NCI-H2196 treated with DMSO at 0.1 percent for 48 hours (cell line): ENCODE measurements around the gene RERE.
A peak's percentile ranks its signal among the peaks of the same experiment; 100 is the strongest.

Source experiments
- DNase-seq: peaks from one replicate; lab custom pipeline; 2025; ENCODE audit not compliant: unreplicated experiment; lab: John Stamatoyannopoulos, UW

Gene RERE

DNA sequence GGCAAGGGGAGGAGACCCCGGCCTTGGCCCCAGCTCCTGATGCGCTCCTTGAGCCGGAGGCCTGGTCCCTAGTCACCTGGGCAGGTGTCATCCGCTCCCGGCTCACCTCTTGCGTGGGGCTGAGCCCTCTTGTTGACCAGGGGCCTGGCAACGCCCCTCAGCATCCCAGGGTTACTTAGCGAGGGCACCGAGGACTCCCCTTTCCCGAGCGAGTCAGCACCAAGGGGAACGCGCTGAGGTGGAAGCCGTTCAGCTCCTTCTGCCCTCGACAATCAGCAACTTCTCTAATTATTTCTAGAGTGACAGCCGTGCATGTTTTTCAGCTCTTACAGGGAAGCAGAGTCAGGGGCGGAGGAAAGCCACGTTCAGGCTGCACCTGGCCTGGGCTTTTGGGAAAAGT is 499.0 kb downstream of the RERE start:
- DNase-seq = no peak

DNA sequence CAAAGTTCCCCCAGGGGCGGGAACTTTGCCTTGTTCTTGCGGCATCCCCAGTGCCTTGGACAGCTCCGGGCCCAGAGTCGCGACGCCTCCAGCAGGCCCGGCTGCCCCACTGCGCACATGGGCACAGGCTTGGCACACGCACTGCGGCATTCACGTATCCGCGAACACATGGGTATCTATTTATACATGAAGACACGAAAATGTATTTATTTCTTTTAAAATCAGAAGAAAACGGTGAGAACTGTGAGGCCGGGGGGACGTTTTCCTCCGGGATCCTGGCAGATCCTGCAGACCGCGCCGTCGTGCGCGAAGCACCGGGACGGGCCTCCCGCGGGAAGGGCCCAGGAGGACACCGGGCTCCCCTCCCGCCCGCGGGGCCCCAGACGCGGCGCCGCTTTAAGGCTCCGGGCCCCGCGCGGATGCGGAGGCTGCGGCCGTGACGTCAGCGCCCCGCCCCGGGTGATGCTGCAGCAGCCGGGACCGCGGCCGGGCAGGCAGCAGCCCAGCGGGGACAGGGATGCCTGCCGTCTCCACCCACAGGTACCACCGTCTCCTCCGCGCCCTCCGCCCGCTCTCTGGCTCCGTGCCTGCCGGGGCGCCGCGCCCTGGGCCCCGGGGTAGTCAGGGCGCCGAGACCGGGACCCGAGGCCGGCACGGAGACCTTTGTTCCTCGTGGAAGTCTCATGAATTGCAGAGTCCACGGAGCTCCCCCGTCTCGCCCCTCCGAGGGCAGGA is 499.6 kb downstream of the RERE start, which contains the start of gene SLC45A1:
Gene SLC45A1 (plus strand): TSS at position 468 of the 735 bp plus-strand sequence. CDS start 6,216 bp downstream, outside the sequence.
- peak; percentile 16 for DNase-seq

DNA sequence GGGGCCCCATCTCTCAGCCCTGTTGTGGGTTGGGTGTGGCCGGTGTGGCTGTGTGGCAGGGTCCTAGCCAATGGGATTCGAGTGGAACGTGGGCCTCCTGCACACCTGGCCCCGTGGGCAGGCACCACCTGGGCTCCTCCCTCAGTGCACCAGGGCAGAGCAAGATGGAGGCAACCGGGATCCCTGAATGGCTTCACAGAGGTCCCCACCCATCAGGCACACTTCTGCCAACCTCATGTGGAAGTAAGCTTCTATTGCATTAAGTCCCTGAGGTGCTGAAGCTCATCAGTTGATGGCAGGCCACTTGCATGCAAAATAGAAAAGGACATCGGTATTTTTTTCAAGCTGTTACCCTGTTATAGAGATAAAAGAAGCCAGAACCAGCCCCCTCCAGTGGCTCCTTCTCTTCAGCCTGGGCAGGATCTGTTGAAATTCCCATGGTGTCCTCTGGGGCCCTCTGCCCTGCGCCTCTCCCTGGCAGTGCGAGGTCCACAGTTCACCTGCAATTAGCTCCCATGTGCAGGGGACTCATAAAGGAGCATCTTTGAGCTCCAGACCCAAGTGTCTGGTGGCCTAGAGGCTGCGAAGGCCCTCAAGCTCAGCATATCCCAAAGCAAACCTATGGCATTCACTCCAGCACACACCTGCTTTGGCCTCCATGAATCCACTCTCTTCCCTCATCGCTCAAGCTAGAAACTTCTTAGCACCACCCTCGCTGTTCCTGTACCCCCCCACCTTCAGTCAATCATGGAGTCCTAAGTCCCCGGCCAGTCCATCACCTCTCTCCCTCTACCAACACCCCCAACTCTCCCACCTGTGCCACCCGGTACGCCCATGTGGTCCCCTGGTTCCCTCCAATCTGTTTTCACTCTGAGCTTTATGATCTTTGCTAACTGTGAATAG is 501.6 kb downstream of the RERE start:
- DNase-seq = no peak

DNA sequence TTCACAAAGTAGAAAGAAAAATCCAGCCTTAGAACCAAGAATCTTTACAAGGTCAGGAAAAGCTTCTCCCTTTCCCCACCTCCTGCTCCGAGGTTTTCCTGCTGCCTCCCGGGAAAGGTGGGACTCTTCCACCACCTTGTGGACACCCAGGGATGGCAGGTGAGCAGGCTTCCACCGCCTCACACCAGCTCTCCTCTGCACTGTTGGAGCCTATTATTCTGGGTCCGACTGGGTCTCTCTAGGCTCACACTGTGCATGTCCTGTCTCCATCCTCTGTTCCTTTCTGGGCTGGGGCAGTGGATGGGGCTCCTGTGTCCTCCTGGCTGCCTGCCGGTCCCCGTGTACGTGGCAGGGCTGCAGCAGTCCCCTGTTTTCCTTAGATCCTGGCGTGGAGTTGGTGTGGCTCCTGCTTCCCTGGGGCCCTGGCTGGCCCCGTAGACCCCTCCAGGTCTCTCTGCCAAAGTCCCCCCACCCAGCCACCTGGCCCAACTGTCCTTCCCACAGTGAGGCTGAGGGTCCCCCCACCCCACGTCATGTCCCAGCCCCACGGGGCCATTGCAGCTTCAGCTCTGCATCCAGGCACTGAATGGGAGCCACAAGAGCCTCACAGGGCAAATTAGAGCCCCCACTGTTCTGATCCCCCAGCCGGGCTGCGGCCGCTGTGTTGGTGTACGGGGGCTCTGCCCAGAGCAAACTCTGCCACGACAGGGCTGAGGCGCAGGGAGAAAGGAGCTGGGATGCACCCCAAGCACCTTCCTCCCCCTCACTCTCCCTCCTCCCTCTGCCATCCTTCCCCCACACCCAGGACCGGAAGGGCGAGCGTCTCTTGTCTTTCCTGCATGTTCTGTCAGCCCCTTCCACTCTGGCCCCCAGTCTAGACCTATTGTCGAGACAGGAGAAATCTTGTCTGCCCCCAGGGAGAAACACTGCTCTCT is 502.8 kb downstream of the RERE start:
- peak; percentile 51 for DNase-seq

DNA sequence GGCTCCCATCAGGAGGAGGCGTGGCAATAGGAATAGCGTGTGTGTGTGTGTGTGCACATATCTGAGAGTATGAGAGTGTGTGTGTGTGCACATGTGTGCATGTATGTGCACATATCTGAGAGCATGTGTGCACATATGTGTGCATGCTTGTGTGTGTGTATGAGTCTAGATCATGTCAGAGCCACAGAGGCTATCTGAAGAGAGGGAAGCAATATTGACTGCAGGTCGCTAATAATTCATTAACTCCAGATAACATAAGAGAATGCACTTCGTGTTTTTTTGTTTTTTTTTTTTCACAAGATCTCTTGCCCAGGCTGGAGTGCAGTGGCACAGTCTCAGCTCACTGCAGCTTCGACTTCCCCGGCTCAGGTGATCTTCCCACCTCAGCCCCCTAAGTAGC is 504.2 kb downstream of the RERE start:
- no peak for DNase-seq

DNA sequence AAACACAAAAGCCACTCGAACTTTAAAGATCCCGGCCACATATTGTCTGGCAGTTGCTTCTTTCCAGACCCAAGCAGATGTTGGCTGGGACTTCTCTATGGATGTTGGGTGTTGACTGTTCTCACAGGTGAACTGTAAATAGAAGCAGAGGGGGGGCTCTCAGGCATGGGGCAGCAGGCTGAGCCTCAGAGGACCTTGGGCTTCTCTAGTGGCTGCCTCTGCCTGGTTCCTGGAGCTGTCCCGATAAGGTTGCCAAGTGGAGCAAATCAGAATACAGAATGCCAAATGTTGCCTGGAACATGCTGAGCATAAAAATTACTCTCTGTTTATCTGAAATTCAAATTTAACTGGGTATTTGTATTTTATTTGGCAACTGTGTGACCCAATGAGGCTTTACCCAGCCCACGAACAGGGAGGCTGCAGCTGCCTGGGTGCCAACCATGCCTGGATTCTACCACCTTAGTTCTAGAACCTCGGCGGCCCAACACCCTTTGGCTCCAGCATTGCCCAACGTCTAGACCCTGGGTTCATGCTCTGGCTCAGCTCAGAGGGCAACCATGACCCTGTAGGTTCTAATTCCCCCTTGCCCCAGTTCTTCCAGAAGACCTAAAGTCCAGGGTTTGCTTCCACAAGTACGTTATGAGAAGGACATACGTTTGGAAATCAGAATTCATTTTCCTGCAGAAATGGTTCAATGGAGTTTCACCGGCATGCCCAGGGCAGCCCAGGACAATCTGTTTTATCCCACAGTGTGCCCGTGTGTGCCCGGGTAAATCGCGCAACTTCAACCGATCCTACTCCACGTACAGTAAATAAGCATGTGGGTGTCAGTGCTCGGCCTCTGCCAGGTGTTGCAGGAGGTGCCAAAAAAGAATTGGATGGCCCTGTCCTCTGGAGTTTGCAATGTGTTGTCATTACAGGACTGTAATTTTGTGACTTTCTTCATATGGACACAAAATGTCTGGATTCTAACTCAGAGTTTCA is 504.9 kb downstream of the RERE start:
- DNase-seq = peak; percentile 59

DNA sequence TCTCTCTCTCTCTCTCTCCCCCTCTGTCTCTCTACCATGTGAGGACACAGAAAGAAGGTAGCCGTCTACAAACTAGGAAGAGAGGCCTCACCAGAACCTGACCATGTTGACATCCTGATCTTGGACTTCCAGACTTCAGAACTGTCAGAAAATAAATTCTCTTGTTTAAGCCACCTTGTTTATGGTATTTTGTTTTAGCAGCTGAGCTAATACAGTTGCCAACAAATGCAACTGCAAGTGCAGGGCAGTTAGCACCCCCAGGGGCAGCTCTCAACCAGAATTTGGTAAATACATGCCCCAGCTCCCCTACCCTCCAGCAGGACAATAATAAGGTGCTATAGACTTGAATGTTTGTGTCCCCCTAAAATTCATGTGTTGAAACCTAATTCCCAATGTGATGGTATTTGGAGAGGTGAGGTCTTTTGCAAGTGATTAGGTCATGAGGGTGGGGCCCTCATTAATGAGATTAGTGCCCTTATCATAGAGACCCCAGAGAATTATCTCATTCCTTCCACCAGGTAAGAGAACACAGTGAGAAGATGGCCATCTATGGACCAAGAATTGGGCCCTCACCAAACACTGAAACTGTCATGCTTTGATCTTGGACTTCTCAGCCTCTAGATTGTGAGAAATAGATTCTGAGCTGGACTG is 506.2 kb downstream of the RERE start:
- no peak for DNase-seq

DNA sequence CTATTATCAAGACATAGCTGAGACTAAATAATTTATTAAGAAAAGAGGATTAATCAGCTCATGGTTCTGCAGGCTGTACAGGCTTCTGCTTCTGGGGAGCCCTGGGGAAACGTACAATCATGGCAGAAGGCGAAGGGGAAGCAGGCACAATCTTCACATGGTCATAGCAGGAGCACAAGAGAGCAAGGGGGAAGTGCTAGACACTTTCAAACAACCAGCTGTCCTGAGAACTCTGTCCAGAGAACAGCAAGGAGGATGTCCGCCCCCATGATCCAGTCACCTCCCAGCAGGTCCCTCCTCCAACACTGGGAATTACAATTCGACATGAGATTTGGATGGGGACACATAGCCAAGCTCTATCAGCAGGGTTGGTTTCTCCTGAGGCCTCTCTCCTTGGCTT is 509.8 kb downstream of the RERE start:
- no peak for DNase-seq

DNA sequence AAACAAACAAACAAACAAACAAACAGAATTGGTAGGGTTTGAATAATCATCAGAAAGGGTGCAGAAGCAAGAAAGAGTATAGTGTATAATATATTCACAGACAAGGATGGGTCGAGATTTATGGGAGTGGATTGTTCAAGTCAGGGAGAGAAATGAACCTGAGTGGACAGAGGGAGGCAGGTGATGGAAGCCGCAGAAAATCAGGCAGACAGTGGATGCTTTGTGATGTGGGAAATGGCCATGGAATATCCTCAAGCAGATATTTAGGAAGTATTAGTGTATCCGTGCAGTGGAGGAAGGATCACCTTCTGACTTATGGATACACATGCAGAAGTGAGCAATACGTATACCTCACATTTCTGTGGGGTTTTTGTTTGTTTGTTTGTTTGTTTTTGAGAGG is 513.6 kb downstream of the RERE start:
- DNase-seq = no peak

DNA sequence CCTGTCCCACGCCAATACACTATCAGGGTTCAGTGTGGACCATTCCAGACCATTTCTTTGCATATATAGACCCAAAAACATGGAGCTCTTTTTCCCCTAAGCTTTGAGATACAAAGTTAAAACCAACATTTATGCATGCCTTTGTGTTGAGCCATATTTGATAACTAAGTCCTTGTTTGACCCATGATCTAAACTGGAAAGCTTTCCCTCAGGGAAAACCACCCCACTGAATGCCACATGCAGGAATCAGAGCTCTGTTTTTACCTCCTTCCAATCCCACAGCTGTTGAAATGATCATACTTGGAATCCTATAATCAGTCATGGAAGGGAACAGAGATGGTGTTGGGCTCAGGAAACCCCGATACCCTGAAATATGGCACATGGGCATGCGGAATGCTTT is 514.3 kb downstream of the RERE start:
- no peak for DNase-seq
